C4-2B (cell line): ENCODE results near the gene TAPT1.

ENCODE experiments used
- CTCF ChIP-seq: fragments of 450-650 bp; conservative IDR thresholded peaks from 2 replicates; pipeline ENCODE4 v1.5.1; 2017; ENCODE audit warnings: mild to moderate bottlenecking
- ZFX ChIP-seq: fragments of 450-650 bp; IDR thresholded peaks from 2 replicates; pipeline ENCODE4 v1.6.1; 2017

DNA sequence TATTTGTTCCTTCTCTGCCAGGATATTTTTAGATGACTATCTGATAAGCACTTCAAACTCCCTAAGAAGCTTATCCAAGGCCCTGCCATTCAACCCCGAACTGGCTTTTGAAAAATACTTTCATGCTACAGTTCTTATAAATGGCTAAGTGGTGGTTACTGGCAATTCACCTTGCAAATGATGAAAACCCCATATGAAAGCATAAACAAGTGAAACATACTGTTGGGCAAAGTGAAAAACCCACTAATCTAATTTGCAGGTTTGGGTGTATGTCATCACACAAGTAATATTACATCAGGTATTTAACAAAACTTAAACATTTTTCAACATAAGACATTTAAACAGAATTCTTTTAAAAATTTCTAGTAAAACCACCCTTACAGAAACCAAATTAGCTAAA is 31.1 kb downstream of the TAPT1 start:
- TF ChIP-seq CTCF, result no peak
- no peak for TF ChIP-seq ZFX
